CD4-positive, alpha-beta memory T cell (primary cell): ENCODE data around the gene LRIG1. TPM values are rescaled to one million over a fixed set of nuclear protein-coding genes. Genes with fewer than 3 reads are reported as not detected.

Source experiments
- CTCF ChIA-PET: fragments of 350-600 bp; sonication (Branson Sonifier 250); formaldehyde crosslinking; loops from one replicate; lab custom pipeline; 2021; ENCODE audit warnings: inconsistent platforms; ENCODE audit not compliant: partially characterized antibody; lab: Charles Lee
- POLR2A ChIA-PET: fragments of 350-600 bp; sonication (Branson Sonifier 250); formaldehyde crosslinking; loops from one replicate; lab custom pipeline; 2021; ENCODE audit not compliant: partially characterized antibody; lab: Charles Lee
- DNase-seq, 5 donors: peaks; one replicate each; pipeline versions ENCODE4 v3.0.0 to v3.0.0-alpha.2; 2020 to 2022; ENCODE audit warnings: mixed read lengths in 1 of 5
- H3K27ac ChIP-seq: one replicate; pipeline ENCODE4 v1.7.0; 2013; ENCODE audit warnings: low read depth, low read length
- H3K27me3 ChIP-seq: 2 replicates; pipeline ENCODE4 v1.7.0; 2013; ENCODE audit warnings: mild to moderate bottlenecking, low read length, moderate library complexity; ENCODE audit not compliant: insufficient read depth
- H3K36me3 ChIP-seq: 2 replicates; pipeline ENCODE4 v1.7.0; 2013; ENCODE audit warnings: mild to moderate bottlenecking, low read length, moderate library complexity; ENCODE audit not compliant: insufficient read depth
- H3K4me1 ChIP-seq: 2 replicates; pipeline ENCODE4 v1.7.0; 2013; ENCODE audit warnings: mild to moderate bottlenecking, low read length, moderate library complexity; ENCODE audit not compliant: insufficient read depth
- H3K4me3 ChIP-seq, 2 donors: one replicate each; pipeline ENCODE4 v1.7.0; 2013; ENCODE audit warnings: low read length in 2 of 2, mild to moderate bottlenecking in 1 of 2
- H3K9me3 ChIP-seq, 2 donors: one replicate each; pipeline ENCODE4 v1.7.0; 2013; ENCODE audit warnings: low read length in 2 of 2, control low read depth in 1 of 2; ENCODE audit not compliant: control insufficient read depth in 1 of 2
- H3K27ac Mint-ChIP-seq, 7 donors: one replicate each; pipeline ENCODE4 v1.8.0; 2020 to 2021; ENCODE audit warnings: mixed read lengths in 7 of 7, mild to moderate bottlenecking in 6 of 7, inconsistent platforms in 3 of 7, moderate library complexity in 3 of 7
- H3K27me3 Mint-ChIP-seq, 2 donors: one replicate each; pipeline ENCODE4 v1.8.0; 2020 to 2021; ENCODE audit warnings: mixed read lengths in 2 of 2
- H3K36me3 Mint-ChIP-seq, 2 donors: one replicate each; pipeline ENCODE4 v1.8.0; 2020 to 2021; ENCODE audit warnings: mixed read lengths in 2 of 2, inconsistent platforms in 1 of 2, mild to moderate bottlenecking in 1 of 2
- H3K4me1 Mint-ChIP-seq, 4 donors: one replicate each; pipeline ENCODE4 v1.8.0; 2020 to 2021; ENCODE audit warnings: mixed read lengths in 4 of 4, mild to moderate bottlenecking in 1 of 4
- H3K4me3 Mint-ChIP-seq, 8 donors: one replicate each; pipeline ENCODE4 v1.8.0; 2020 to 2021; ENCODE audit warnings: mixed read lengths in 8 of 8, mild to moderate bottlenecking in 7 of 8, moderate library complexity in 6 of 8, inconsistent platforms in 3 of 8
- H3K9me3 Mint-ChIP-seq, 8 donors: one replicate each; pipeline ENCODE4 v1.8.0; 2020 to 2021; ENCODE audit warnings: mixed read lengths in 8 of 8, mild to moderate bottlenecking in 5 of 8, inconsistent platforms in 3 of 8, moderate library complexity in 1 of 8
- intact Hi-C: fragments of 100-400 bp; cut with micrococcal nuclease; formaldehyde crosslinking; loops from one replicate; pipeline ENCODE4 v1.15.1; 2023
- polyA plus RNA-seq, 2 donors: library from polyadenylated mRNA; unstranded; fragments of 300-500 nt; fragmentation: Illumina TruSeq; gene quantifications; one replicate each; pipeline ENCODE4 v1.2.3, GENCODE V29; 2021
- total RNA-seq, 2 experiments: library from RNA; stranded (reverse); gene quantifications; one replicate each; pipeline ENCODE4 v1.2.3, GENCODE V29; 2021

LRIG1 gene
- total and polyA plus RNA-seq, 4 experiments from 2014 or later: 28.6 to 71.7 (median 62.4) TPM

- peaks cover 34% of the 10 kb centered on the region for H3K36me3 ChIP-seq
- ChIA-PET CTCF (interaction anchor here (4.2 kb wide), 1 partner anchor 10 kb away, joined by 24 read pairs; no protein-coding TSS in a partner anchor), POLR2A (no interaction called here)
- intact Hi-C loops: loop anchor here (10.0 kb wide), 1 partner anchor 606 kb away; no protein-coding TSS in a partner anchor
- H3K9me3 ChIP-seq: no peaks in the 10 kb centered on the region
- peak overlapping the region; percentile 8 to 85 (median 67) for H3K27ac Mint-ChIP-seq
- H3K4me1 ChIP-seq: peaks cover 18% of the 10 kb centered on the region
- H3K27ac ChIP-seq: no peak overlapping the region
- H3K27me3 Mint-ChIP-seq: no peaks in the 10 kb centered on the region
- H3K36me3 Mint-ChIP-seq: peaks cover 27 to 71% of the 10 kb centered on the region in 2 donors
- no peaks in the 10 kb centered on the region for H3K27me3 ChIP-seq
- H3K4me1 Mint-ChIP-seq: peaks cover 16 to 20% (median 18%) of the 10 kb centered on the region in 4 donors
- H3K4me3 ChIP-seq: no peak overlapping the region
- no peak for DNase-seq
- no peaks in the 10 kb centered on the region for H3K9me3 Mint-ChIP-seq
- H3K4me3 Mint-ChIP-seq: no peak overlapping the region
These were observed 102.4 kb downstream of the LRIG1 start for GRCh38 chr3:66398228-66399025.

GRCh38 chr3:66397745-66398144 lies 103.1 kb downstream of the LRIG1 start:
- Mint-ChIP-seq H3K9me3 (no peaks in the 10 kb centered on the region), H3K27ac (peak overlapping the region; percentile 43 to 84 (median 59)), H3K4me3 (no peak overlapping the region), H3K4me1 (peaks cover 22 to 27% (median 24%) of the 10 kb centered on the region in 4 donors), H3K36me3 (peaks cover 26 to 69% of the 10 kb centered on the region in 2 donors), H3K27me3 (no peaks in the 10 kb centered on the region)
- no peak overlapping the region for H3K4me3 ChIP-seq
- intact Hi-C loops: loop anchor here (10.0 kb wide), 1 partner anchor 607 kb away; no protein-coding TSS in a partner anchor
- POLR2A ChIA-PET: no interaction called here
- peaks cover 37% of the 10 kb centered on the region for H3K36me3 ChIP-seq
- H3K9me3 ChIP-seq: no peaks in the 10 kb centered on the region
- no peaks in the 10 kb centered on the region for H3K27me3 ChIP-seq
- peaks cover 25% of the 10 kb centered on the region for H3K4me1 ChIP-seq
- no peak for DNase-seq
- CTCF ChIA-PET: interaction anchor here (1.6 to 4.2 kb wide), 2 partner anchors 11 to 20 kb away, joined by 8 to 24 read pairs; no protein-coding TSS in a partner anchor
- H3K27ac ChIP-seq: no peak overlapping the region

- POLR2A ChIA-PET: no interaction called here
- H3K9me3 ChIP-seq: no peaks in the 10 kb centered on the region
These were observed 103.9 kb downstream of the LRIG1 start for GRCh38 chr3:66396888-66397287.

GRCh38 chr3:66396161-66396760 lies 104.6 kb downstream of the LRIG1 start:
- DNase-seq: no peak
- Mint-ChIP-seq H3K27me3 (no peaks in the 10 kb centered on the region), H3K4me3 (no peak overlapping the region), H3K4me1 (peaks cover 35 to 40% (median 38%) of the 10 kb centered on the region in 4 donors), H3K9me3 (no peaks in the 10 kb centered on the region), H3K36me3 (peaks cover 33 to 70% of the 10 kb centered on the region in 2 donors), H3K27ac (peak overlapping the region in 5 of 7 donors; percentile 42 to 84 (median 51))
- Histone ChIP-seq H3K9me3 (no peaks in the 10 kb centered on the region), H3K4me1 (peaks cover 38% of the 10 kb centered on the region), H3K27ac (no peak overlapping the region), H3K27me3 (no peaks in the 10 kb centered on the region), H3K4me3 (no peak overlapping the region), H3K36me3 (peaks cover 33% of the 10 kb centered on the region)
- intact Hi-C loops: loop anchor here (10.0 kb wide), 1 partner anchor 609 kb away; no protein-coding TSS in a partner anchor
- ChIA-PET POLR2A (no interaction called here), CTCF (interaction anchor here (1.6 to 5.1 kb wide), 4 partner anchors 12 to 119 kb away, joined by 3 to 53 read pairs (median 16); no protein-coding TSS in a partner anchor)

More at GRCh38 chr3:66396888-66397287, 103.9 kb downstream of the LRIG1 start:
- Mint-ChIP-seq H3K27ac (peak overlapping the region in 2 of 7 donors; percentile 75 to 76), H3K9me3 (no peaks in the 10 kb centered on the region), H3K4me3 (no peak overlapping the region), H3K4me1 (peaks cover 30 to 35% (median 33%) of the 10 kb centered on the region in 4 donors), H3K36me3 (peaks cover 30 to 70% of the 10 kb centered on the region in 2 donors), H3K27me3 (no peaks in the 10 kb centered on the region)
- Histone ChIP-seq H3K4me3 (no peak overlapping the region), H3K36me3 (peaks cover 34% of the 10 kb centered on the region), H3K27me3 (no peaks in the 10 kb centered on the region), H3K4me1 (peaks cover 34% of the 10 kb centered on the region), H3K27ac (no peak overlapping the region)
- CTCF ChIA-PET: interaction anchor here (0.8 to 4.2 kb wide), 4 partner anchors 11 to 120 kb away, joined by 3 to 24 read pairs (median 6); no protein-coding TSS in a partner anchor
- intact Hi-C loops: loop anchor here (10.0 kb wide), 1 partner anchor 608 kb away; no protein-coding TSS in a partner anchor
- no peak for DNase-seq

- CTCF ChIA-PET: interaction anchor here (2.9 to 5.1 kb wide), 2 partner anchors 18 to 420 kb away, joined by 11 to 53 read pairs; no protein-coding TSS in a partner anchor
- Histone ChIP-seq H3K36me3 (peaks cover 33% of the 10 kb centered on the region), H3K9me3 (no peaks in the 10 kb centered on the region), H3K4me1 (peaks cover 44% of the 10 kb centered on the region), H3K27ac (no peak overlapping the region), H3K27me3 (no peaks in the 10 kb centered on the region), H3K4me3 (no peak overlapping the region)
- DNase-seq: no peak
- Mint-ChIP-seq H3K9me3 (no peaks in the 10 kb centered on the region), H3K27me3 (no peaks in the 10 kb centered on the region), H3K4me3 (no peak overlapping the region), H3K4me1 (peaks cover 38 to 47% (median 43%) of the 10 kb centered on the region in 4 donors), H3K36me3 (peaks cover 33 to 73% of the 10 kb centered on the region in 2 donors), H3K27ac (peak overlapping the region in 3 of 7 donors; percentile 51 to 90 (median 81))
- POLR2A ChIA-PET: no interaction called here
- intact Hi-C loops: loop anchor here (2.0 to 10.0 kb wide), 2 partner anchors 17 to 609 kb away; no protein-coding TSS in a partner anchor
These were observed 105.2 kb downstream of the LRIG1 start for GRCh38 chr3:66395635-66396034.

- no peaks in the 10 kb centered on the region for H3K9me3 Mint-ChIP-seq
- peak overlapping the region in 6 of 7 donors; percentile 32 to 97 (median 93) for H3K27ac Mint-ChIP-seq
- POLR2A ChIA-PET: interaction anchor here (0.7 to 3.0 kb wide), 25 partner anchors 11 to 421 kb away, joined by 3 to 29 read pairs (median 5); partner anchors contain the start of gene LRIG1
These were observed 106.0 kb downstream of the LRIG1 start for GRCh38 chr3:66394753-66395249.

More at GRCh38 chr3:66394753-66395249, 106.0 kb downstream of the LRIG1 start:
- Mint-ChIP-seq H3K36me3 (peaks cover 35 to 76% of the 10 kb centered on the region in 2 donors), H3K4me1 (peaks cover 45 to 55% (median 50%) of the 10 kb centered on the region in 4 donors), H3K4me3 (peak overlapping the region in 5 of 8 donors; percentile 16 to 94 (median 55)), H3K27me3 (no peaks in the 10 kb centered on the region)
- intact Hi-C loops: loop anchor here (1.0 to 10.0 kb wide), 6 partner anchors 16 to 610 kb away; partner anchors contain the start of gene LRIG1
- H3K27me3 ChIP-seq: no peaks in the 10 kb centered on the region
- H3K27ac ChIP-seq: peak overlapping the region; percentile 45
- no peaks in the 10 kb centered on the region for H3K9me3 ChIP-seq
- H3K4me1 ChIP-seq: peaks cover 53% of the 10 kb centered on the region
- CTCF ChIA-PET: interaction anchor here (0.9 to 5.1 kb wide), 15 partner anchors 9 to 427 kb away, joined by 3 to 53 read pairs (median 6); no protein-coding TSS in a partner anchor
- H3K4me3 ChIP-seq: no peak overlapping the region
- peaks cover 33% of the 10 kb centered on the region for H3K36me3 ChIP-seq
- no peak for DNase-seq
